ENCODE measurements around the gene SPTSSA. TPM values are rescaled to one million over a fixed set of nuclear protein-coding genes. Genes with fewer than 3 reads are reported as not detected.

Gene SPTSSA
- total and polyA plus RNA-seq, 10 of the 15 experiments (the other 5 are each of a cell fraction or from before 2014, with no cell fraction given) = 9.3 to 37.7 (median 21.0) TPM

GRCh38 chr14:34461334-34462131, 507 bp downstream of the SPTSSA start:
- Histone ChIP-seq H3K79me2 (ENCODE audit: control insufficient read depth, insufficient read depth, low read length) (peaks cover 45% of the 10 kb centered on the region), H3K27me3 (replicated peaks in 1 of 2; ENCODE audit: control insufficient read depth in 2 of 2, insufficient read depth in 2 of 2, low read length in 1 of 2) (no peaks in the 10 kb centered on the region), H4K20me1 (ENCODE audit: control insufficient read depth, insufficient read depth) (no peaks in the 10 kb centered on the region), H3K4me2 (ENCODE audit: control insufficient read depth, insufficient read depth) (peak overlapping the region; percentile 84), H2AFZ (ENCODE audit: control insufficient read depth, low read depth, low read length) (peak overlapping the region; percentile 62), H3K36me3 (ENCODE audit: control insufficient read depth in 2 of 2, insufficient read depth in 2 of 2, low read length in 1 of 2) (no peaks in the 10 kb centered on the region; a peak in 1 of 4 replicates), H3K4me1 (ENCODE audit: control insufficient read depth, insufficient read depth, low read length) (no peaks in the 10 kb centered on the region), H3K9me3 (replicated peaks; ENCODE audit: control insufficient read depth, insufficient read depth, low read length) (no peaks in the 10 kb centered on the region), H3K9ac (ENCODE audit: control insufficient read depth, insufficient read depth, low read length) (peak overlapping the region; percentile 89), H3K27ac (ENCODE audit: control insufficient read depth, insufficient read depth) (peak overlapping the region; percentile 78), H3K4me3 (peak overlapping the region; percentile 91)
- in situ Hi-C loops (cut with MboI) (no loop called here), intact Hi-C loops (cut with micrococcal nuclease; ENCODE audit: unreplicated experiment) (loop anchor here (5.0 kb wide), 2 partner anchors 76 to 129 kb away; partner anchors contain the start of gene EAPP)
- WGBS (ENCODE audit: insufficient coverage, insufficient replicate concordance, low lambda C conversion rate, missing lambda C conversion rate) = 1% methylated on average over 25 of the region's 45 CpGs
- BruUV-seq (replicated peaks) = TSS peak; percentile 84
- SMC1A ChIA-PET (ENCODE audit: uncharacterized antibody, unreplicated experiment) = interaction anchor here (0.7 to 1.5 kb wide), 4 partner anchors 16 to 133 kb away, joined by 3 to 7 read pairs (median 3); no protein-coding TSS in a partner anchor
- RAD21 ChIA-PET (ENCODE audit: unreplicated experiment) = no interaction called here
- POLR2A ChIA-PET = interaction anchor here (0.5 to 0.7 kb wide), 3 partner anchors 8 to 607 kb away, joined by 3 to 6 read pairs (median 4); no protein-coding TSS in a partner anchor
- CTCF ChIA-PET = interaction anchor here (0.6 to 1.3 kb wide), 4 partner anchors 9 to 136 kb away, joined by 3 to 5 read pairs (median 4); no protein-coding TSS in a partner anchor
- peak; percentile 97 for FAIRE-seq
- peak; percentile 60 for ATAC-seq
- no peak for DNase-seq (ENCODE audit: low read depth, low spot score)
- TF ChIP-seq ZZZ3 (IDR thresholded peaks at IDR 0.05; ENCODE audit: control insufficient read depth, insufficient read length, low read depth) = no peak
- TF ChIP-seq E2F8 (IDR thresholded peaks at IDR 0.05; ENCODE audit: low read depth, partially characterized antibody) = no peak
- no peak for TF ChIP-seq MYB (IDR thresholded peaks at IDR 0.05; ENCODE audit: borderline replicate concordance, low read depth, low read length)
- 0 out of 2 replicates have a peak, but pooled peaks have one; percentile 25 for TF ChIP-seq ZNF592 (IDR thresholded peaks at IDR 0.05)
- TF ChIP-seq ZBTB11 (CRISPR knock-in tag; IDR thresholded peaks at IDR 0.05) = no peak
- no peak for TF ChIP-seq NR2C1 (IDR thresholded peaks at IDR 0.05)
- TF ChIP-seq ZNF274 (IDR thresholded peaks at IDR 0.05; ENCODE audit: insufficient read depth, insufficient read length) = no peak
- no peak for TF ChIP-seq TCF3 (IDR thresholded peaks at IDR 0.05; ENCODE audit: borderline replicate concordance, insufficient read depth, low read depth, low read length)
- no peak for TF ChIP-seq FOXK2 (IDR thresholded peaks at IDR 0.05)
- TF ChIP-seq SRF (IDR thresholded peaks at IDR 0.05; ENCODE audit: low read depth in 2 of 2, low read length in 2 of 2) = no peak
- TF ChIP-seq CHD4 (IDR thresholded peaks at IDR 0.05) = no peak
- no peak; the same call in 1 of the 2 replicates for TF ChIP-seq NR2F1 (conservative IDR thresholded peaks at IDR 0.05)
